HG03460 (cell line): ENCODE results near the gene SNRNP48.

ENCODE experiments used
- ATAC-seq: cut with Tn5 transposase; IDR thresholded peaks from one replicate; pipeline ENCODE4 v1.9.1; 2021; ENCODE audit not compliant: unreplicated experiment

SNRNP48 gene, protein sequence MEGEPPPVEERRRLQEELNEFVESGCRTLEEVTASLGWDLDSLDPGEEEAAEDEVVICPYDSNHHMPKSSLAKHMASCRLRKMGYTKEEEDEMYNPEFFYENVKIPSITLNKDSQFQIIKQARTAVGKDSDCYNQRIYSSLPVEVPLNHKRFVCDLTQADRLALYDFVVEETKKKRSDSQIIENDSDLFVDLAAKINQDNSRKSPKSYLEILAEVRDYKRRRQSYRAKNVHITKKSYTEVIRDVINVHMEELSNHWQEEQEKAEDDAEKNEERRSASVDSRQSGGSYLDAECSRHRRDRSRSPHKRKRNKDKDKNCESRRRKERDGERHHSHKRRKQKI

DNA sequence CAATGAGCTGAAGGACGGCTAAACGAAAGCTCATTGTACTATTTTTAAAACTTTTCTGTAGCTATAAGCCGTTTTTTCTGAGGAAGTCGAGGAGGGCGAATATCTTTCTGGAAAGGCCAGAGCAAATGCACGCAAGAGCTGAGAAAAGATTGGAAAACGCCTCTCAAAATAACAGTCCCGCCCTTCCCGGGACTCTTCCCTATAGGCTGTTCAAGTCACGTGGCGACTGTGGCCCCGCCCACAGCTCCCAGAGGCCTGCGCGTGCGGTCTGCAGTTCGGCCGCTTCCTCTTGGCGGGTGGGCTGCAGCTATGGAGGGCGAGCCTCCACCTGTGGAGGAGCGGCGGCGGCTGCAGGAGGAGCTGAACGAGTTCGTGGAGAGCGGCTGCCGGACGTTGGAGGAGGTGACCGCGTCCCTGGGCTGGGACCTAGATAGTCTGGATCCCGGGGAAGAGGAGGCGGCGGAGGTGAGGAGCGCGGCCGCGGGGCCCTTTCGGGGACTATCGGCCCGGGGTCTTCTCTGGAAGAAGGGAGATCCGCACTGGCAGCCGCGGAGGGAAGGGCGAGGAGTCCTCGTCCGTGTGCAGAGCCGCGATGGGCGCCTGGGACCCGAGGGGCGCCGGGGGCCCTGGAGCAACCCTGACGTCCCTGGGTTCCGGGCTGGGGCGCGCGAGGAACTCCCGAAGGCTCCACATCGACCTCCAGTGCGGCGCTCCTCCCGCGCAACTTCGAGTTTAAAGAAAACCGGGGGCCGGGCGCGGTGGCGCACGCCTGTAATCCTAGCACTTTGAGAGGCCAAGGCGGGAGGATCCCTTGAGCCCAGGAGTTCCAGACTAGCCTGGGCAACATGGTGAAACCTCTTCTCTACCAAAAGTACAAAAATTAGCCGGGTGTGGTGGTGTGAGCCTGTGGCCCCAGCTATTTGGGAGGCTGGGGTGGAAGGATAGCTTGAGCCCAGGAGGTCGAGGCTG, at the start of gene SNRNP48:
Gene SNRNP48 (plus strand): TSS at position 250 of the 969 bp plus-strand sequence. CDS start 60 bp downstream, at position 310.
- peak; percentile 100 for ATAC-seq

- no peak for ATAC-seq
Measured at GRCh38 chr6:7540595-7540994, 49.4 kb upstream of the SNRNP48 start.

GRCh38 chr6:7541175-7542064, 48.6 kb upstream of the SNRNP48 start, which contains the start of gene DSP:
TSS of gene DSP (plus strand) at chr6:7541671. CDS start at chr6:7541916, 245 bp downstream.
- ATAC-seq = no peak

DNA sequence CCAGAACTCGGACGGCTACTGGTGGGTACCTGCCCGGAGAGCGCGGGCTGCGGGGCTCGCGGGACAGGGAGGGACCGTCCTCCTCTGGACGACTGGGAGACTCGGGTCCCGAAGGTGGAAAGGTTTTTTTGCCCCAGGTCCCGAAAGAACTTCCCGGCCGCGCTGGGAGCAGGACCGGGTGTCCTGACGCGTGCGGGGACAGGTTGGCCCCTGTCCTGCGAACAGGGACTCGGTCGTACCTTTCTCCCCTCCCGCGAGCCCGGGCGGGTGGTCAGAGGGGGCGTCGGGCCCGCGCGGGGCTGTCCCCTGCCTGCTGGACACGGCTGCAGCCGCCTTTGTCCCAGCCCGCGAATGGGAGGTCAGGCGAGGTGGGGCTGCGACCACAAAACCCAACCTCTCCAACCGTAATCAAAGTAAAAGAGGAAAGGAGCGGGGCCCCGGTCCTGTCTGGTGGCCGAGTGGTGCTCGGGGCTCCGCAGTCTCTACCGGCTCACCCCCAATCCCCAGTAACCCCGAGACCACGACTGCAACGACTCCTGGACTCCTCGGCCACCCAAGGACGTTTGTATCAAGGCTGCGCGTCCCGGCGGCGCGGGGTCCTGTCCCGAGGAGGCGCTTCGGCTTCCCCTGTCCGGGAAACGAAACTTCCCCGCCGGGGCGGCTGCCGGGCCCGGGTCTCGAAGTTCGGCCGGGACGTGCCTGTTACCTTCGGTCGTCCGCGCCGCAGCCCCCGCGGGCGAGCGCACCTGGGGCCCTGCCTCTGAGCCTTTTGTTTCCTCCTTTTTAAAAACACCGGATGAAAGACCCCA, 47.7 kb upstream of the SNRNP48 start:
- ATAC-seq = no peak

DNA sequence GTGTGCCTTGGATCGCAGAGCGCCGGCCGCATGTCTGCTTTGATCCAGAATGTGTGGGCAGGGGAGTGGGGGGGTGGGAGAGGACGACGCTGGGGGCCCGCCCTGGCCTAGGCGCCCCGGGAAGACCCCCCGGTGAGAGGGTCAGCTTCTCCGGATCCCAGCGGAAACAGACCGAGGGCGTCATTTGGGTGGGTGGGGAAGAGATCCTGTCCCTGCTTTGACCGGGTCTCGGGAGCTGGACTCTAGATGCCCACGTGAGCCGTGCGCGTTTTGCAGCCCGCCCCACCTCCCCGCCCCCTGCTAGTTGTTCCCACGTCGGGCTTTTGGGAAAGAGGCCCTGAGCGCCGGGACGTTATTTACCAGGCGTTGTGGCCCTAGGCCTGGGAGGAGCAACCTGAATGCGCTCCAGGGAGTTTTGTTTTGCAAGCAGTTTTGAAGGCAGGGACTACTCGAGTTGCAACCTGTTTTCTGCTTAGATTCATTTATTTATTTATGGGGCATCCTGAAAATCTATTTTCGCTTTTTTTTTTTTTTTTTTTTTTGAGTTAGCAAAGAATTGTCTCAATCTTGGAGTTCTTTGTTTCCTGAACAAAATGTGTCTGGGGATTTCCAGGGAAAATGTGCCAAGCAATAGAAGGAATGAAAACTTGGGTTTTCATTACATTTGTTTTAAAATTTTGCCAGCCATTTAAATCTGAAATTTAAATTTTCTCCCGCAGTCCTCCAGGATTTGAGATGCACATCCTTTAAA, 46.9 kb upstream of the SNRNP48 start:
- ATAC-seq = no peak

- no peak for ATAC-seq
Measured at GRCh38 chr6:7543789-7544424, 46.1 kb upstream of the SNRNP48 start.

GRCh38 chr6:7544597-7544996, 45.4 kb upstream of the SNRNP48 start:
- no peak for ATAC-seq

DNA sequence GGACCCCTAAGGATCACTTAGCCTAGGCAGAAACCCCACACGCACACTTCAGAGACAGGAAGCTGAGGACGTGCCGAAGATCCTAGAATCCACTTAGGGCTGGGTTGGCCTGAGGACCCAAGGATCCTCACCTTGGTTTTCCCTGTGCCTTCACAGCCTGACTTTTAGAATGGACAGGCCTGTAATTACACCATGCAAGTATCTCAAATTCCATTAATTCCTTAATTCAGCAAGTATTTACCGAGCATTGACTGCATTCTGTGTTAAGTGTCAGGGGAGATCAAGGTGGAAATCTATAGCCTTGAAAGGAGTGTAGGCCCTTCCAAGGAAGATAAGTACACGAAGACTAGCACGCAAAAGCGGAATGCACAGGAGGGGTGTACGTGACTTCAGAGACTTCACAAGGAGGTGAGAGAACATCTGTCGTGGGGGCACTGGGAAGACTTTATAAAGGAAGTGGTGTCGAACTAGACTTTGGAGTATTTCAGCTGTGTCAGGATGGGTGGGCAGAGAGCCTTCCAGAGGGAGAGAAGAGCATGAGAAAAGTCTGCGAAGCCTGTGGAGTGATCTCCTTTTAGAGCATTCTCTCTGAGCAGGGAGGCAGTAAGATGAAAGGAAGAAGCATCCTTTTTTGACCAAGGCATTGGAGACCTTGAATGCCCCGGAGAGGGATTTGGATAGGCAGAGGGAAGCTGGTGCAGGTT, 44.5 kb upstream of the SNRNP48 start:
- ATAC-seq = no peak

DNA sequence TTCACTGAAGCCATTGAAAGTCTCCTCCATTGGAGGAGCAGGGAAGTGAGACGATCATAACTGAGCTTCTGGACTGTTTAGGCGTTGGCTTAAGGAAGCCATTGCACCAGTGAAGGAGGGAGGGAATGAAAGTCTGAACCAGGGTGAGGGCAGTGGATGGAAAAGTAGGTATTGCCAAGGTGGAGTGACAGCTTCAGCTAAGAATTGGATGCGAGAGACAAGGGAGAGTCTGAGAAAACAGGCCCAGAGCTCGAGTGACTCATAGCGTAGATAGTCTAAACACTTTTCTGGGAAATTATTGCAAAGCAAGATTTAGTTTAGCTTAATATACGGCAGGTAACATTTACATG, 44.0 kb upstream of the SNRNP48 start:
- ATAC-seq = no peak

GRCh38 chr6:7546383-7546782, 43.6 kb upstream of the SNRNP48 start:
- no peak for ATAC-seq

DNA sequence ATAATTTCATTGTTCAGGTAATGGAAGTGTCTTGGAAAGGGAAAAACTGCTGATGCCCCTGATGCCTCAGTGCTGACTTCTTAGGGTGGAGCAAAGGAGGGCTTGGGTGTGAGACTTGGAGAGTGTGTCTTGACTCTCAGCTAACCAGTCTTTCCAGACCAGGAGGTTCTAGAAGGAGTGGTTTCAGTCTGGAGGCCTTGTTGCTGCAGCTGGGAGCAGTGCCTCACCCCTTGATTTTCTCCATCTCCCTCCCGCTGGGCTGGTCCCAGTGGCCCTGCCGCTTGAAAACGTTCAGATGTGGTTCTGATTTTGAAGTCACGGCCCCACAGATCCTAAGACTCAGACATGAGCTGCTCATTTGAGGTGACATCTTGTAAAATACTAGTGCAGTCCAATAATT, 43.1 kb upstream of the SNRNP48 start:
- no peak for ATAC-seq

GRCh38 chr6:7547315-7547714, 42.7 kb upstream of the SNRNP48 start:
- ATAC-seq = no peak

DNA sequence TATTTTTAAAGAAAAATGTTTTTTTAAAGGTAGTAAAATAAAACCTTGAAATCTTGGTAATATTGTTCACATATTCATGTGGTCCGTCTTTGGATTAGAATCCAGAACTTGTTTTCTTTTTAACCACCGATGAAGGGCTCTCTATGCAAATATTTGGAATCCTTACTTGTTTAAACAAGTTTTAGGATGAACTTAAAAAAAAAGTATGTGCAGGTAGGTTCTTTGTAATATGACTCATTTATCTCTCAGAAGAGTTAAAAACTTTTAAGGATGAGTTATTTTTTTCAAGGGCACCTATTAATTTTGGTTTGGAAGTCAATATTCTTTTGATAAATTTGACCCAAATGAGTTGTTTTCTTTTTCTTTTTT, 39.6 kb upstream of the SNRNP48 start:
- no peak for ATAC-seq

DNA sequence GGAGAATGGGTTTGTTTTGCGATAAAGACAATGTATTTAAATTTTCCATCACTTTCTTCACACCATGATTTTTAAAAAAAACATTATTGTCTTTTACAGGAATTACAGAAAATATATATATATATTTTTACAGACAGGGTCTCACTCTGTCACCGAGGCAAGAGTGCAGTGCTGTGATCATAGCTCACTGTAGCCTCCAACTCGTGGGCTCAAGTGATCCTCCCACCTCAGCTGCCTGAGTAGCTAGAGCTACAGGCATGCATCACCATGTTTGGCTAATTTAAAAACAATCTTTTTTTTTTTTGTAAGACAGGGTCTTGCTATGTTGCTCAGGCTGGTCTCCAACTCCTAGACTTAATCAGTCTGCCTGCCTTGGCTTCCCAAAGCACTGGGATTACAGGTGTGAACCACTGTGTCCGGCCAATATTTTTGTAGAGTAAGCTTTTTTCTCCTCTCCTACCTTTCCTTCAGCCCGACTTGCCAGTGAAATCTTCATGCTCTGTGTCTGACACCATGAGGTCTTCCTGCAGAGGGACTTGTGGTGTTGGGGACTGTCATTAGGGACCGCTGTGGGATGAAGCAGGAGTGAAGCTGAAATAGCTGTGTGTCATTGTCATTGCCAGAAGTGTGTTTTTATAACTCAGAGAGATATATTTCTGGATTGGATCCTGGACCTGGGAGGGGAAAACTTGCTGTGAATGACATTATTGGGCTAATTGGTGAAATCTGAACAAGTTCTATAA, 35.3 kb upstream of the SNRNP48 start:
- no peak for ATAC-seq

DNA sequence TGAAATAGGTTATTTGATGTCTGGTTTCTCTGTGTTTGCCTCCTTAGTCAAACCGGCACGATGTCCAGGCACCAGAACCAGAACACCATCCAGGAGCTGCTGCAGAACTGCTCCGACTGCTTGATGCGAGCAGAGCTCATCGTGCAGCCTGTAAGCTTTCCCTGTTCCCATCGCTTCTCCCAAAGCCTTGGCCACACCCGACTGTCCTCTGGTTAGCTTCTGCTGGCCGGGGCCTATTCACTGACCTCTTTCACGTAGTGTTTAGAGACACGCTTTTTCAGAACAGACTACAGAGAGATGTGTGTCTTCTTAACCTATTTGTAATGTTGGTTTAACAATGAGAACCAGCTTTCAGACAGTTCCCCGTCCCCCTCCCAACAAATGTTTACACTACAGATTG, 34.3 kb upstream of the SNRNP48 start:
- no peak for ATAC-seq

DNA sequence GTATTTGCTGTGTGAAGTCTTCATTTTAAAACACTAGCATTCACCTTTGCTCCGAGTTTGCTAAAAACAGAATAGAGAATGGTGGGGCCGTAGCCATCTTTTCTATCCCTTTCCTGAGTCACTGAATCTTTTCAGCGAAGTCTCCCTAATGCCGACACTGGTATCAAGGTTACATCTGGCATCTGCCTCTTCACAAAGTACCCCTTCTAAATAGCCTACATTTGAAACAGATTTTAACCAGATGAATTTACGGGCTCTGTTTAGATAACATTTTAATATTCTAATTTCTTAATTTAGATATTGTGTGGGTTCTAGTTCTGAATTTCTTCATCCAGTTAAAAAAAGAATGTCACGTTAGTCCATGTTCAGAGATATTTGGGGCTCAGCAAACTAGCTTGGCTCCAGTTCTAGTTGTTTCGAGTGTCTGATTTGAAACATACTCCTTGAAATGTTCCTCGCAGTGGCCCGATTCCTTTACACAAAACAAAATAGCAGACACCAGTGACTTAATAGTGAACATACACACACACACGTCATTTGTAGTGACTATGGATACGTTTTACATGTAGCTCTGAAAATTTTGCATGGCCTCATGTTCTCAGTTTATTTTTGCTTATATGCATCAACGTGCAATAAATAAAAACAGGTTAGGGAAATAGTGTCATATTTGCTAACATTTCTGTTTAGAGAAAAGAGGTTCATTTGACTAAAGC, 33.4 kb upstream of the SNRNP48 start:
- ATAC-seq = no peak

- ATAC-seq = no peak
Measured at GRCh38 chr6:7557652-7558051, 32.3 kb upstream of the SNRNP48 start.
